ENCODE measurements around the gene IFI27.
"Not testable (repeated sequence)": the region's sequence is repeated elsewhere in the genome, so short reads cannot be mapped to it uniquely, and the experiment has no call there.

Gene IFI27

GRCh38 chr14:94145902-94146527 lies 35.5 kb downstream of the IFI27 start:
- no peak overlapping the region for H3K4me3 ChIP-seq (replicated peaks; ENCODE audit: low read depth, low read length)
- no peak for DNase-seq (ENCODE audit: low read depth)
- no peak for TF ChIP-seq CTCF (IDR thresholded peaks at IDR 0.05; ENCODE audit: low read length, missing control alignments)

DNA sequence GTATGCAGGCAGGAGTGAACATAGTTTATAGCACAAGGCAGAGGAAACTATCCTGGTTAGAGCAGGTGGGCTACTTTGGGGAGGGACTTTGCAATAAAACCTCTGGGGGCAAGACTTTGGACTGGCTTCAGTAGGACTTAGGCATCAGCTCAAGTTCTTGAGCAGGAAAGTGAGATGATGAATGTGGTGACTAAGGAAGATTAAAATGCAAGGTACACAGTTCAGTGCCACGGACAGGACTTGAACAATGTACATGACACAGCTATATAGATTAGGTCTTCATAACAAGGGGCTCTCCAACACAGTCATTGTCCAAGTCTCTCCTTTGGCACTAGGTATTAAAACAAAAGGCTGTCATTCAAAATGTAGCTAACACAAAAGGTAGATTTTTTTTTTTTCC lies 42.1 kb downstream of the IFI27 start:
- DNase-seq (ENCODE audit: low read depth) = no peak
- no peak for TF ChIP-seq CTCF (IDR thresholded peaks at IDR 0.05; ENCODE audit: low read length, missing control alignments)
- no peak overlapping the region for H3K4me3 ChIP-seq (replicated peaks; ENCODE audit: low read depth, low read length)

GRCh38 chr14:94153750-94154342 lies 43.3 kb downstream of the IFI27 start:
- no peak for DNase-seq (ENCODE audit: low read depth)
- no peak for TF ChIP-seq CTCF (IDR thresholded peaks at IDR 0.05; ENCODE audit: low read length, missing control alignments)

GRCh38 chr14:94156143-94156542 lies 45.6 kb downstream of the IFI27 start:
- not testable (repeated sequence) for H3K4me3 ChIP-seq (replicated peaks; ENCODE audit: low read depth, low read length); DNase-seq (ENCODE audit: low read depth)

More at GRCh38 chr14:94153750-94154342, 43.3 kb downstream of the IFI27 start:
- H3K4me3 ChIP-seq (replicated peaks; ENCODE audit: low read depth, low read length) = no peak overlapping the region

DNA sequence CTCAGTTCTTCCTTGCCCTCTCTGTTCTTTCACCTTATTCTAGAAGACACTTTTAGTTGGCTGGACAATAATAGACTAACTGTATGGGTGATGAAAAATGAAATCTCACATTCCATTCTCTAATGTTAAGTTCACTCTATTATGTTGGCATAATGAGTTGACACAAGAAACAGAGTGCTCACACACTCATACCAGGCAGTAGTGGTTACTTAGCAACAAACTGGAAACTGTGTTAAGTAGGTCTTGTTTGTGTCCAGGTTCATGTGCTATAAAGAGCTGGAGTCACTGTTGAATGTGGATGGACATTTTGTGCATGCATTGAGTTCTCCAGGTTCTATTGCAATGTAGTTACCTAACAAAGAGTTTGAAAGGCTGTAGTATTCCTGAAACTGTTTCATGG lies 46.7 kb downstream of the IFI27 start:
- H3K4me3 ChIP-seq (replicated peaks; ENCODE audit: low read depth, low read length) = no peak overlapping the region
- TF ChIP-seq CTCF (IDR thresholded peaks at IDR 0.05; ENCODE audit: low read length, missing control alignments) = no peak
- no peak for DNase-seq (ENCODE audit: low read depth)

DNA sequence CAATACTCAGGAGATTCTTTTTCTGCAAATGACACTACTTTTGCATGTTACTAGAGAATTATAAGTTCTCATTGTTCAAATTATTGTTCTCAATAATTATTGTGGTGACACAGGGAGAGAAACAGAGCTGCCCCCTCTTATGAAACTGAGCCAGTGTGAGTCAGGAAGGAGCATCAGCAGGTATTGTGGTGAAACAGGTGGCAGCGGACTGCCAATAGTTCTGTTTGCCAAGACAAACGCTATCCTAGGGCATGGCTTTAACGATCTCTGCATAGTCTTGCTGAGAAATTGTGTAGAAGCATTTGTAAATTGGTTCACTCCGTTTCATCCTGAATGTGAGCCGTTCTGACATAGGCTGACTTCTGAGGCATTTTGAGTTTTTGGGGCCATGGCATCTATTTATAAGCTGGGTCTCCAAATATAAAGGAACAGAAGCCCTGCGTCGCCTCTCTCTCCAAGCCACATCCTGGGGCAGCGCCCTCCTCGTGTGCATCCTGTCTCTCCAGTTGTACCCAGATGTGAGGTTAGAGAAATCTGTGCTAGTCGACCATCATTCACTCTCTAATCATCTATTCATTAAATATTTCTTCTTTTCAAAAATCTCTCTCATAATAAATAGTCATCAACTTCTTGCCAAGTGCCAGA lies 47.8 kb downstream of the IFI27 start:
- no peak overlapping the region for H3K4me3 ChIP-seq (replicated peaks; ENCODE audit: low read depth, low read length)
- DNase-seq (ENCODE audit: low read depth) = no peak

More for the DNA sequence above, 47.8 kb downstream of the IFI27 start:
- no peak for TF ChIP-seq CTCF (IDR thresholded peaks at IDR 0.05; ENCODE audit: low read length, missing control alignments)
